SK-N-SH (cell line): ENCODE data around the gene CTDP1.

Experiments
- EZH2phosphoT487 ChIP-seq: fragments of 200-600 bp; sonication (generic); IDR thresholded peaks from 2 replicates; pipeline ENCODE4 v1.6.1; 2017; ENCODE audit warnings: low read depth, mixed run types, mild to moderate bottlenecking, antibody characterized with exemption, moderate library complexity, borderline replicate concordance
- GATA2 ChIP-seq: sonication (generic); formaldehyde crosslinking; IDR thresholded peaks from 2 replicates; pipeline ENCODE4 v1.5.0; 2020; ENCODE audit warnings: mild to moderate bottlenecking, missing genetic modification reagents
- NFIC ChIP-seq: IDR thresholded peaks from 2 replicates; pipeline ENCODE4 v1.4.0; 2012; ENCODE audit warnings: borderline replicate concordance
- POLR2AphosphoS5 ChIP-seq: IDR thresholded peaks from 2 replicates; pipeline ENCODE4 v1.6.1; 2012; ENCODE audit warnings: low read depth, low read length
- SMC3 ChIP-seq: IDR thresholded peaks from 2 replicates; pipeline ENCODE4 v1.6.1; 2012; ENCODE audit warnings: low read depth, low read length, improper control_type of control experiment
- TAF1 ChIP-seq: IDR thresholded peaks from 2 replicates; pipeline ENCODE4 v1.6.1; 2012; ENCODE audit warnings: low read depth, mild to moderate bottlenecking, low read length, moderate library complexity, borderline replicate concordance
- TEAD4 ChIP-seq: IDR thresholded peaks from 2 replicates; pipeline ENCODE4 v1.4.0; 2012; ENCODE audit warnings: mild to moderate bottlenecking, borderline replicate concordance; ENCODE audit not compliant: insufficient read depth
- TF ChIP-seq, protein P1 (sequence below): fragments of 200-600 bp; sonication (generic); IDR thresholded peaks from 2 replicates; pipeline ENCODE4 v1.6.1; 2017; ENCODE audit warnings: antibody characterized with exemption, mild to moderate bottlenecking, moderate library complexity
- TF ChIP-seq, protein P2 (sequence below): fragments of 150-350 bp; IDR thresholded peaks from 2 replicates; pipeline ENCODE4 v1.6.1; 2017; ENCODE audit warnings: antibody characterized with exemption, low read length, low read depth, borderline replicate concordance

DNA sequence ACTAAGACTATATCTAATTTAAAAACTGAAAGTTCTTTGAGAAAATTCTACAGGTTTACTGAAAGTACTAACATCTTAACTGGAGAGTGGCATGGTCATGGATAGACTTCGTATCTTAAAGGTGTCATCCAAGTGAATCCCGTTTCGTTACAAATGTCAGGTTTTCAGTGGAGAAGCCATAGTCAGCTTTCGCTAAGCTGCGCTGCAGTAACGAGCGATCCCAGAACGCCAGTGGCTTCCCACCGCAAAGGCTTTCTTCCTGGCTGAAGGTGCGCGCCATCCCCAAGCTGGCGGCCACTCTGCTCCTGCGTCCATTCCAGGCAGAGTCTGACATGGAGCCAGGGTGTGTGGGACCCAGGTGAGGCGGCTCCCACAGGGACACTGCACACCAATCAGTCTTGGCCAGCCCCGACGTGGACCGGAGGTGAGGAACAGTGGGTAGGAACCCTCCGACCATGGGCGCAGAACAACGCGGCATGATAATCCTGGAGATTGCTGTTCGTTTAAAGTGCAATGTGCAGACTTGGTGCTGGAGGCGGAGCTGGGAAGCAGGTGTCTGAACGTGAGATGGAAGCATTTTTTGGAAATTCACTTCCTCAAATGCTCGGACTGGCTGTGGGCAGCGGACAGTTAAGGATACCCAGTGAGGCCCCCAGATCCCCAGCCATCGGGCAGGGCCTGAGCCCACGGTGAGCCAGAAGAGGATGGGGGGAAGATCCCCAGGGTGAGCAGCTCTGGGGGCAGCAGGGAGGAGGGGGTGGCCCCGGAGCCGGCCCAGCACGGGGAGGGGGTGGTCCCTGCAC, 90.3 kb downstream of the CTDP1 start:
- TF ChIP-seq EZH2phosphoT487 = no peak
- no peak for TF ChIP-seq NFIC
- TF ChIP-seq TAF1 = no peak
- TF ChIP-seq SMC3 = no peak
- no peak for TF ChIP-seq POLR2AphosphoS5
- TF ChIP-seq, protein P1, sequence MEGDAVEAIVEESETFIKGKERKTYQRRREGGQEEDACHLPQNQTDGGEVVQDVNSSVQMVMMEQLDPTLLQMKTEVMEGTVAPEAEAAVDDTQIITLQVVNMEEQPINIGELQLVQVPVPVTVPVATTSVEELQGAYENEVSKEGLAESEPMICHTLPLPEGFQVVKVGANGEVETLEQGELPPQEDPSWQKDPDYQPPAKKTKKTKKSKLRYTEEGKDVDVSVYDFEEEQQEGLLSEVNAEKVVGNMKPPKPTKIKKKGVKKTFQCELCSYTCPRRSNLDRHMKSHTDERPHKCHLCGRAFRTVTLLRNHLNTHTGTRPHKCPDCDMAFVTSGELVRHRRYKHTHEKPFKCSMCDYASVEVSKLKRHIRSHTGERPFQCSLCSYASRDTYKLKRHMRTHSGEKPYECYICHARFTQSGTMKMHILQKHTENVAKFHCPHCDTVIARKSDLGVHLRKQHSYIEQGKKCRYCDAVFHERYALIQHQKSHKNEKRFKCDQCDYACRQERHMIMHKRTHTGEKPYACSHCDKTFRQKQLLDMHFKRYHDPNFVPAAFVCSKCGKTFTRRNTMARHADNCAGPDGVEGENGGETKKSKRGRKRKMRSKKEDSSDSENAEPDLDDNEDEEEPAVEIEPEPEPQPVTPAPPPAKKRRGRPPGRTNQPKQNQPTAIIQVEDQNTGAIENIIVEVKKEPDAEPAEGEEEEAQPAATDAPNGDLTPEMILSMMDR = no peak
- TF ChIP-seq TEAD4 = no peak
- TF ChIP-seq GATA2 (CRISPR knock-in tag) = no peak
- TF ChIP-seq, protein P2, sequence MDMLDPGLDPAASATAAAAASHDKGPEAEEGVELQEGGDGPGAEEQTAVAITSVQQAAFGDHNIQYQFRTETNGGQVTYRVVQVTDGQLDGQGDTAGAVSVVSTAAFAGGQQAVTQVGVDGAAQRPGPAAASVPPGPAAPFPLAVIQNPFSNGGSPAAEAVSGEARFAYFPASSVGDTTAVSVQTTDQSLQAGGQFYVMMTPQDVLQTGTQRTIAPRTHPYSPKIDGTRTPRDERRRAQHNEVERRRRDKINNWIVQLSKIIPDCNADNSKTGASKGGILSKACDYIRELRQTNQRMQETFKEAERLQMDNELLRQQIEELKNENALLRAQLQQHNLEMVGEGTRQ = no peak
